Activated naive CD4-positive, alpha-beta T cell treated with anti-CD3 and anti-CD28 coated beads for 36 hours (primary cell): ENCODE data around the gene NFAT5. TPM values are rescaled to one million over a fixed set of nuclear protein-coding genes. Genes with fewer than 3 reads are reported as not detected.

Source experiments
- CTCF ChIA-PET: fragments of 350-600 bp; sonication (Branson Sonifier 250); formaldehyde crosslinking; loops from one replicate; lab custom pipeline; 2021; ENCODE audit warnings: antibody characterized with exemption; lab: Charles Lee
- DNase-seq: peaks from one replicate; pipeline ENCODE4 v3.0.0-alpha.2; 2020
- H3K27ac Mint-ChIP-seq: one replicate; pipeline ENCODE4 v1.8.0; 2021; ENCODE audit warnings: mild to moderate bottlenecking, mixed read lengths
- H3K27me3 Mint-ChIP-seq: one replicate; pipeline ENCODE4 v1.8.0; 2021; ENCODE audit warnings: low read depth, mixed read lengths
- H3K36me3 Mint-ChIP-seq: one replicate; pipeline ENCODE4 v1.8.0; 2021; ENCODE audit warnings: low read depth, mixed read lengths
- H3K4me1 Mint-ChIP-seq: one replicate; pipeline ENCODE4 v1.8.0; 2021; ENCODE audit warnings: low read depth, mixed read lengths
- H3K4me3 Mint-ChIP-seq: one replicate; pipeline ENCODE4 v1.8.0; 2021; ENCODE audit warnings: mild to moderate bottlenecking, moderate library complexity, mixed read lengths
- H3K9me3 Mint-ChIP-seq: one replicate; pipeline ENCODE4 v1.8.0; 2021; ENCODE audit warnings: mixed read lengths
- intact Hi-C: fragments of 100-400 bp; cut with micrococcal nuclease; formaldehyde crosslinking; loops from one replicate; pipeline ENCODE4 v1.15.1; 2023
- total RNA-seq, 2 experiments: library from RNA; stranded (reverse); gene quantifications; one replicate each; pipeline ENCODE4 v1.2.3, GENCODE V29; 2021

Gene NFAT5
- total RNA-seq, 2 experiments from 2014 or later, result 33.0 to 34.0 TPM

DNA sequence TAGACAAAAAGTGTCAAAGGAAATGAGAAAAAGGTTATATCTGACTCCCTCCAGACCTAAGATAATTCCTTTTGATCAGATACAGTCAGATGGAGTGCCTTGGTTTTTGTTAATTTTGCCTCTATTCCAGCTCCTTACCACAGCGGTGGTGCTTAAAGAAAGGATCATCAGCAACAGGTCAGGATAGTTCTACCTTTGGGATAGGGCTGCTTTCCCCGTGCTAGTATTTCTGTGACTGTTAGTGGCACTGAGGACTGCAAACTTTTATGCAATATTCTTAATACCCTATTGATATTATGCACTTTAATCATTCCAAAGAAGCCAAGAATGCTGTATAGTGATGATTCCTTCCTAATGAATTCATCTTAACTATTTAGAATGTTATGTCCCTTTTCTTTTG lies 136.1 kb downstream of the NFAT5 start:
- CTCF ChIA-PET, result interaction anchor here (0.6 to 1.0 kb wide), 2 partner anchors 11 to 303 kb away, joined by 3 to 6 read pairs; no protein-coding TSS in a partner anchor
- H3K27me3 Mint-ChIP-seq, result no peaks in the 10 kb centered on the region

DNA sequence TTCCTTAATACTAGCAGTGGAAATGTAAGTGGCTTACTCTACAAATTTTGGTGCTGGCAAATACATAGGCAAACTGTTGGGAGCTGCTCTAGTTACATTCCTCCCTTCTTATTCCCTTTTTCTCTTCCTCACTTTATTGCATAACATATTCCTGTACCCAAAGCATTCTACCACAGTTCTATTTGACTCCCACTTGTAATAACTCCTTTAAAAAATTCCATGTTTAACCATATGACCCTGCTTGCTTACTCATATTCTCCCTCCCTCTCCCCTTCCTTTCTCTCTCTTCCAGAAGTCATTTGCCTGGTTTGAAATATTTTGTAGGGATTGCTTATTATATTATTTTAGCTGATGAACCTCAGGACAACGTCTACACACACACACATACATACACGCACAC lies 137.9 kb downstream of the NFAT5 start:
- CTCF ChIA-PET, result interaction anchor here (1.1 to 1.8 kb wide), 4 partner anchors 51 to 307 kb away, joined by 3 to 10 read pairs (median 5); partner anchors contain the start of gene NOB1
- Mint-ChIP-seq H3K27me3 (no peaks in the 10 kb centered on the region), H3K27ac (no peak overlapping the region), H3K4me3 (no peak overlapping the region), H3K36me3 (no peaks in the 10 kb centered on the region), H3K9me3 (no peaks in the 10 kb centered on the region), H3K4me1 (no peaks in the 10 kb centered on the region)
- no peak for DNase-seq
- intact Hi-C loops, result no loop called here

More for the DNA sequence above, 136.1 kb downstream of the NFAT5 start:
- Mint-ChIP-seq H3K27ac (no peak overlapping the region), H3K36me3 (no peaks in the 10 kb centered on the region), H3K4me3 (no peak overlapping the region), H3K9me3 (no peaks in the 10 kb centered on the region), H3K4me1 (no peaks in the 10 kb centered on the region)
- intact Hi-C loops, result no loop called here
- DNase-seq, result no peak

GRCh38 chr16:69706256-69706974 lies 140.6 kb downstream of the NFAT5 start:
- Mint-ChIP-seq H3K27ac (peak overlapping the region; percentile 13), H3K4me1 (peaks cover 8% of the 10 kb centered on the region), H3K9me3 (no peaks in the 10 kb centered on the region), H3K27me3 (no peaks in the 10 kb centered on the region), H3K36me3 (no peaks in the 10 kb centered on the region), H3K4me3 (no peak overlapping the region)
- intact Hi-C loops, result loop anchor here (5.0 kb wide), 1 partner anchor 309 kb away; no protein-coding TSS in a partner anchor
- CTCF ChIA-PET, result interaction anchor here (0.5 to 6.2 kb wide), 4 partner anchors 8 to 122 kb away, joined by 3 to 58 read pairs (median 3); partner anchors contain the start of gene NOB1
- DNase-seq, result no peak

DNA sequence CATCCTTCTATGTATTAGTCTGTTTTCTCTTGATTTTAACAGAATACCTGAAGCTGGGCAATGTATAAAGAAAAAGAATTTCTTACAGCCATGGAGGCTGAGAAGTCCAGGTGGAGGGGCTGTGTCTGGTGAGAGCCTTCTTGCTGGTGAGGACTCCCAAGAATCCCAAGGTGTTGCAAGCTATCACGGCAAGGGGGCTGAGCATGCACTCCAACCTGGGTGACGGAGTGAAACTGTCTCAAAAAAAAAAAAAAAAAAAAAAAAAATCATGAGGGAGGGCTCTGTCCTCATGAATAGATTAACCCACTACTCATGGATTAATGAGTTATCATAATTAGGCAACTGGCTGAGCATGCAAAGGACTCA lies 141.2 kb downstream of the NFAT5 start:
- H3K4me3 Mint-ChIP-seq, result no peak overlapping the region
- intact Hi-C loops, result loop anchor here (5.0 kb wide), 1 partner anchor 310 kb away; no protein-coding TSS in a partner anchor
- H3K27ac Mint-ChIP-seq, result peak overlapping the region; percentile 13
- peaks cover 8% of the 10 kb centered on the region for H3K4me1 Mint-ChIP-seq
- no peaks in the 10 kb centered on the region for H3K27me3 Mint-ChIP-seq
- H3K9me3 Mint-ChIP-seq, result no peaks in the 10 kb centered on the region
- CTCF ChIA-PET, result interaction anchor here (6.2 kb wide), 1 partner anchor 48 kb away, joined by 58 read pairs; the partner anchor contains the start of gene NOB1
- DNase-seq, result no peak
- H3K36me3 Mint-ChIP-seq, result no peaks in the 10 kb centered on the region

DNA sequence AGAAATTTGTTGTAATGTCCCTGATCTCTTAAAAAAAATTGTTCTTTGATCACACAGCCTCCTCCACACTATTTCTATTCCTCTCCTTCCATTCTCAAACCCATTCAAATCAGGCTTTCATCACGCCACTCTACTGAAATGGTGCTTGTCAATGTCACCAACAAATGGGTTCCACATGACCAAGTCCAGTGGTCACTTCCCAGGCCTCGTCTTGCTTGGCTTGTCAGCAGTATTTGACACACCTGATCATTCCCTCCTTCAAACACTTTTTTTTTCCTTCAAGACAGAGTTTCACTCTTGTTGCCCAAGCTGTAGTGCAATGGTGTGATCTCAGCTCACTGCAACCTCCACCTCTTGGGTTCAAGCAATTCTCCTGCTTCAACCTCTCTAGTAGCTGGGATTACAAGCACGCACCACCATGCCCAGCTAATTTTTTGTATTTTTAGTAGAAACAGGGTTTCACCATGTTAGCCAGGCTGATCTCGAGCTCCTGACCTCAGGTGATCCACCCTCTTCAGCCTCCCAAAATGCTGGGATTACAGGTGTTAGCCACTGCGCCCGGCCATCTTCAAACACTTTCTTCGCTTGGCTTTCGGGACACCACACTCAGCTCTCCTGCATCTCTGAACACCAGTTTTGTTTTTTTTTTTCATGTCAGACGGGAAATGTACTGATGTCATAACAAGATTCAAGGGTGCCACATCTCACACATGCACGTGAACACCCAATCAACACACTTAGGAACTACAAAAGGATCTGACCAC lies 142.3 kb downstream of the NFAT5 start:
- intact Hi-C loops, result loop anchor here (2.0 to 5.0 kb wide), 3 partner anchors 55 to 311 kb away; partner anchors contain the start of gene WWP2
- peaks cover 8% of the 10 kb centered on the region for H3K4me1 Mint-ChIP-seq
- CTCF ChIA-PET, result interaction anchor here (0.7 to 6.2 kb wide), 10 partner anchors 16 to 379 kb away, joined by 3 to 58 read pairs (median 4); partner anchors contain the start of genes NOB1 and NQO1

GRCh38 chr16:69709456-69710084 lies 143.8 kb downstream of the NFAT5 start:
- Mint-ChIP-seq H3K4me1 (peaks cover 8% of the 10 kb centered on the region), H3K4me3 (no peak overlapping the region), H3K27ac (no peak overlapping the region), H3K36me3 (no peaks in the 10 kb centered on the region), H3K9me3 (no peaks in the 10 kb centered on the region), H3K27me3 (no peaks in the 10 kb centered on the region)
- no peak for DNase-seq
- CTCF ChIA-PET, result interaction anchor here (0.6 to 6.2 kb wide), 15 partner anchors 9 to 381 kb away, joined by 3 to 58 read pairs (median 4); partner anchors contain the start of genes NOB1 and NQO1
- intact Hi-C loops, result loop anchor here (1.0 to 5.0 kb wide), 4 partner anchors 45 to 312 kb away; partner anchors contain the start of genes NOB1 and WWP2

More for the DNA sequence above, 142.3 kb downstream of the NFAT5 start:
- Mint-ChIP-seq H3K4me3 (no peak overlapping the region), H3K27ac (no peak overlapping the region), H3K27me3 (no peaks in the 10 kb centered on the region), H3K9me3 (no peaks in the 10 kb centered on the region), H3K36me3 (no peaks in the 10 kb centered on the region)
- no peak for DNase-seq

- intact Hi-C loops, result no loop called here
- no peaks in the 10 kb centered on the region for H3K9me3 Mint-ChIP-seq
- H3K27ac Mint-ChIP-seq, result no peak overlapping the region
- peaks cover 8% of the 10 kb centered on the region for H3K4me1 Mint-ChIP-seq
- no peak overlapping the region for H3K4me3 Mint-ChIP-seq
- no peaks in the 10 kb centered on the region for H3K27me3 Mint-ChIP-seq
- CTCF ChIA-PET, result interaction anchor here (1.8 to 6.2 kb wide), 2 partner anchors 43 to 219 kb away, joined by 5 to 58 read pairs; partner anchors contain the start of gene NOB1
- no peak for DNase-seq
- no peaks in the 10 kb centered on the region for H3K36me3 Mint-ChIP-seq
Measured at GRCh38 chr16:69711115-69711740, 145.5 kb downstream of the NFAT5 start.

DNA sequence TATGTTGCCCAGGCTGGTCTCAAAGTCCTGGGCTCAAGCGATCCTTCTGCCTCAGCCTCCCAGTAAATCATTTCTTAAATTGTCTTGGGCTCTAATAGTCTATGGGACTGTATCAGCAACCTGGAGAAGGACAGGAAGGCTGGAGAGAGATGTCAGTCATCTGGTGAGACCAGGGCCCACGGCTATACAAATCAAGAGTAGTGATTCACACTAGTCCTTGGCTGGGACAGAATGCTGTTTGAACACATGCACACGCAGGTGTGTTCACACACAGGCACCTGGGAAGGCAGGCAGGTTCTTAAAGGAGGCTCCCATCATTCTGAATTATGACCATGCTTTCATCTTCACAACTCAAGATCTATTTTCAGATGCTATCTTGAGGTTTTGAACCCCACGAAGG lies 146.5 kb downstream of the NFAT5 start:
- Mint-ChIP-seq H3K27me3 (no peaks in the 10 kb centered on the region), H3K9me3 (no peaks in the 10 kb centered on the region), H3K4me1 (peaks cover 8% of the 10 kb centered on the region), H3K4me3 (no peak overlapping the region), H3K36me3 (no peaks in the 10 kb centered on the region), H3K27ac (no peak overlapping the region)
- CTCF ChIA-PET, result no interaction called here
- intact Hi-C loops, result no loop called here
- DNase-seq, result no peak

DNA sequence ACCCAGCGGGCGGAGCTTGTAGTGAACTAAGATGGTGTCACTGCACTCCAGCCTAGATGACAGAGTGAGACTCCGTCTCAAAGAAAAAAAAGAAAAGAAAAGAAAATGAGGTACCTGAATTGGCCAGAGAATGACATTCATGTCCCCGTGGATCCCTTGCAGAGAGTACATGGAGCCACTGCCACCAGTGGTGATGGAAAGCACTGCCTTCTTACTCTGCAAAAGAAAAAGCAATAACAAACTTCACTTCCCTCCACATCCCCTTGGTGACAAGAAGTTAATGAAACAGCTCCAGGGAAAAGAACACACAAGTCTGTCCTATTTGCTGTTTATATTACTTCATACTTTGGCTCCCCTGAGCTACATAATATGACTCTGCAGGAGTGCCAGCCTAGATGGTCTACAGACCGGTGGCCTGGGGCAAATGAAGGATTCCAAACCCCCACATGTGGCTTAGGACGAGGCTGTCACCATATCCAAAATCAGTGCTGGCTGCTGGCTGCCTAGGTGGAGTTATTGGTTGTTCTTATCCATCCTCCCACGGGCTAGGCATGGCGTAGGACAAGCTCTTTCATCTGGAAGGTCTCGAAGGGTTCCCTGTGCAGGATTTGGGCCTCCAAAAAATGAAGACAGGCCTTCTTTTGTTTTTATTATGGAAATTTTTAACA lies 147.3 kb downstream of the NFAT5 start:
- H3K4me3 Mint-ChIP-seq, result no peak overlapping the region
- no peaks in the 10 kb centered on the region for H3K9me3 Mint-ChIP-seq
- no peaks in the 10 kb centered on the region for H3K36me3 Mint-ChIP-seq
- H3K27me3 Mint-ChIP-seq, result no peaks in the 10 kb centered on the region
- H3K4me1 Mint-ChIP-seq, result peaks cover 8% of the 10 kb centered on the region
- CTCF ChIA-PET, result interaction anchor here (0.5 to 1.1 kb wide), 3 partner anchors 12 to 182 kb away, joined by 3 to 4 read pairs (median 3); no protein-coding TSS in a partner anchor
- no peak overlapping the region for H3K27ac Mint-ChIP-seq
- intact Hi-C loops, result no loop called here
- DNase-seq, result no peak

- CTCF ChIA-PET, result interaction anchor here (0.6 to 1.2 kb wide), 2 partner anchors 37 to 222 kb away, joined by 3 to 4 read pairs; partner anchors contain the start of gene NOB1
- Mint-ChIP-seq H3K9me3 (no peaks in the 10 kb centered on the region), H3K4me3 (no peak overlapping the region), H3K4me1 (no peaks in the 10 kb centered on the region), H3K27ac (no peak overlapping the region), H3K36me3 (no peaks in the 10 kb centered on the region), H3K27me3 (no peaks in the 10 kb centered on the region)
- no peak for DNase-seq
- intact Hi-C loops, result no loop called here
Measured at GRCh38 chr16:69717066-69717465, 151.3 kb downstream of the NFAT5 start.
